ENCODE data around the gene PCDHAC1.

Gene PCDHAC1

GRCh38 chr5:140967226-140967893, 41.3 kb downstream of the PCDHAC1 start:
- no peak for DNase-seq

GRCh38 chr5:140969880-140970279, 43.8 kb downstream of the PCDHAC1 start:
- no peak for DNase-seq

- DNase-seq, result no peak
Observed at GRCh38 chr5:140973550-140973949, 47.5 kb downstream of the PCDHAC1 start.

GRCh38 chr5:140977003-140977402, 50.9 kb downstream of the PCDHAC1 start:
- no peak for DNase-seq

- DNase-seq, result no peak
Observed at GRCh38 chr5:140978260-140978659, 52.2 kb downstream of the PCDHAC1 start.

- no peak for DNase-seq
Observed at GRCh38 chr5:140978983-140979382, 52.9 kb downstream of the PCDHAC1 start.

Data from T-helper 2 cell (primary cell).